Mesenteric fat pad (tissue), 1 donor: ENCODE data around the gene NMS. TPM values are rescaled to one million over a fixed set of nuclear protein-coding genes. Genes with fewer than 3 reads are reported as not detected.

Experiments
- DNase-seq: peaks from one replicate; pipeline ENCODE4 v3.0.0-alpha.2; 2020; ENCODE audit warnings: low spot score
- total RNA-seq: library from RNA; stranded (reverse); fragmentation: NEBNext Ultra II Directional; extraction: Animal tissue kit (Norgen Biotek cat#: 25700); gene quantifications from one replicate; pipeline ENCODE4 v1.2.1, GENCODE V29; 2021
- donor health status: DM: yes; HTN: yes; CAD: no.

The NMS gene
- total RNA-seq, 1 donor from 2014 or later: not detected

DNA sequence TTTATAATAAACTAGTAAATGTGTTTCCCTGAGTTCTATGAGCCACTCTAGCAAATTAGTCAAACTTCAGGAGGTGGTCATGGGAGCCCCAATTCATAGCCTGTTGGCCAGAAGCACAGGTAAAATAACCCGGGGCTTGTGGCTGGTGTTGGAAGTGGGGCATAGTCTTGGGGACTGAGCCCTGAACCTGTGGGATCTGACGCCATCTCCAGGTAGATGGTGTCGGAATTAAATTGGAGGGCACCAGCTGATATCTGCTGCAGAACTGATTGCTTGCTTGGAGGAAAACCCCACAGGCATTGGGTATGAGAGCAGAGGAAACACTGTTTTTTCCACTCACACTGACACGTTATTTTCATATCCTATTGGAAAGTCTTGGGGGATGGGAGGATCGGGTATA is 14.1 kb downstream of the NMS start:
- DNase-seq: no peak

DNA sequence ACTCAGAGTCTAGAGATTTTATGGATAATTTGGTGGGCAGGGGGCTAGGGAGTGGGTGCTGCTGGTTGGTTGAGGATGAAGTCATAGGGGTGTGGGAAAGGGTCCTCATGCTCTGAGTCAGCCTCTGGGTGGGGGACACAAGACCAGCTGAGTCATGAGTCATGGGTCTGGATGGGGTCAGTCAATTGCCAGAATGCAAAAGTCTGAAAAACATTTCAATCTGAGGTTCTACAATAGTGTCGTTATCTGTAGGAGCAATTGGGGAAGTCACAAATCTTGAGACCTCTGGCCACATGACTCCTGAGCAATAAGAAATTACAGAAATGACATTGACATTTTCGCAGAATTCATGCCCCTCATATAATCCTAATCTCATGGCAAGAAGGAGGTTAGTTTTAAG is 15.1 kb downstream of the NMS start:
- DNase-seq: no peak

DNA sequence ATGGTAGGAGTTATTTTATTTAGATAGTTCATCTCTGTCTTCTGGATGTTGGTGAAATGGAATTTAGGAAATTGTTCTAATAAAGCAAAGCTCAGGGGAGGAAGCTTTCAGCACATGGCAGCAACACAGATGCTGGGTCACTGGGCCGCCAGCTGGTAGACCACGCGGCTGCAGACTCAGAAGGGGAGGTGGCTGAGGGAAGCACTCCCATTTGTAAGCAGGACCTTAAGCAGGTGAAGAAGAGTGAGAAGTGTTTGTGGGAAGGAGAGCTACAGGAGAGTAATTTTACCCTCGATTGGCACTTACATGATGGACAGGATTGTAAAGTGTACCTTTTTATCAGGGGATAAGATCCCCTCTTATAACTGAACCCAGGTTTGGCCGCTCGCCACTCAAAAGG is 24.4 kb downstream of the NMS start:
- DNase-seq: no peak

DNA sequence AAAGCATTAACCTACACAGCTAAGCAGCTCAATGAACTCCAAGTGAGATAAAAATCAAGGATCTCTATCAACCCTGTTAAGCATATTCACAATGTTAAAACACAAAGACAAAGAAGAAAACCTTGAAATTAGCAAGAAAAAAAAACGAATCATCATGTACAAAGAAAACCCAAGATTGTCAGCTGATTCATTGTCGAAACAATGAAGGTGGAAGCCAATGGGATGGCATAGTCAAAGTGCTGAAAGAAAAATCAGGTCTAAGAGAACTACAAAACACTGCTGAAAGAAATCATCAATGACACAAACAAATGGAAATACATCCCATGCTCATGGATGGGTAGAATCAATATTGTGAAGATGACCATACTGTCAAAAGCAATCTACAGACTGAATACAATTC is 32.5 kb downstream of the NMS start:
- no peak for DNase-seq

DNA sequence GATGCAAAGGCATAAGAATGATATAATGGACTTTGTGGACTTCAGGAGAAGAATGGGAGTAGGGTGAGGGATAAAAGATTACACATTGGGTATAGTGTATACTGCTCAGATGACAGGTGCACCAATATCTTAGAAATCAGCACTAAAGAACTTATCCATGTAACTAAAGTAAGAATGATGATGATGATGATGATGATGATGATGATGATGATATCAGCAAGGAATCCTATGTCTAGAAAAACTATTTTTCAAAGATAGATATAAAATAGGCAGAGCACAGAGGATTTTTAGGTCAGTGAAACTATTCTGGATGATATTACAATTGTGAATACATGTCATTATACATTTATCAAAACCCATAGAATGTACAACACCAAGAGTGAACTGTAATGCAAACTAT is 34.3 kb downstream of the NMS start:
- DNase-seq: no peak

DNA sequence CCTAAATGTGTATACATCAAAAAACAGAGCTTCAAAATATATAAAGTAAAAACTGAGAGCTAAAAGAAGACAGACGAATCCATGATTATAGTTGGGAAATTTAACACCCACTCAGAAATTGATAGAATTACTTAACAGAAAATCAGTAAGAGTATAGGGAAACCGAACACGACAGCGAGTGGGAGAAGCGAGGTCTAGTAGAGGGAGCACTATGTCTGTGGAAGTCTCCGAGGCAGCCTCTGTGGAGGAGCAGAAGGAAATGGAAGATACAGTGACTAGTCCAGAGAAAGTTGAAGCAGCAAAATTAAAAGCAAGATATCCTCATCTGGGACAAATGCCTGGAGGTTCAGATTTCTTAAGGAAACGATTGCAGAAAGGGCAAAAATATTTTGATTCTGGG is 38.8 kb downstream of the NMS start:
- DNase-seq: no peak

DNA sequence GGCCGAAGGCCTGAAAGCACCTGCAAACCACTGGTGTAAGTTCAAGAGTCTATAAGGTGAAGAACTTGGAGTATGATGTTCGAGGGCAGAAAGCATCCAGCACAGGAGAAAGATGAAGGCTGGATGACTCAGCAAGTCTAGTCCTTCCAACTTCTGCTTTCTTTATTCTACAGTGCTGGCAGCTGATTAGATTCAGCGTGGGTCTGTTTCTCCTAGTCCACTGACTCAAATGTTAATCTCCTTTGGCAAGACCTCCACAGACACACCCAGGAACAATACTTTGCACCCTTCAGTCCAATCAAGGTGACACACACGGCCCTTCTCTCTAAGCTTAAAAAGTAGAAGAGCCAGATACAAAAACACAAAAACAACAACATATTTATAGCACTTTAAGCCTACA is 43.4 kb downstream of the NMS start:
- DNase-seq: no peak

DNA sequence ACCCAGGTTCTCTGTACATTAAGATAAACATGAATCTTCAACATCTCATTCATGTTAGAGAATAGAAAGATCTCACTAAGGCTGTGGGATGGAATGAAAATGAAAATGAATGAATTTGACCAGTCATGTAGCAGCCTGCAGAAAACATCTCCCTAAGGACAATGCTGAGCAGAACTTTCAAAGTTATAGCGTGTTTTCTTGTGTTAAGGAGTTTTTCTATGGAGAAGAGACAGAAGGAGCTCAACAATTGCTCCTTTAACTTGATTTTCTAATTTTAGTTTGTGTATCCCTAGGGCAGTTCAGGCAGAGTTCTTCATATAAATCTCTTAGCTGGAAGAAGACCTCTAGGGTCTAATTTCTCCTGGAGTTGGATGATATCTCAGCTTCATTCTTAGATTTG is 47.3 kb downstream of the NMS start:
- no peak for DNase-seq

DNA sequence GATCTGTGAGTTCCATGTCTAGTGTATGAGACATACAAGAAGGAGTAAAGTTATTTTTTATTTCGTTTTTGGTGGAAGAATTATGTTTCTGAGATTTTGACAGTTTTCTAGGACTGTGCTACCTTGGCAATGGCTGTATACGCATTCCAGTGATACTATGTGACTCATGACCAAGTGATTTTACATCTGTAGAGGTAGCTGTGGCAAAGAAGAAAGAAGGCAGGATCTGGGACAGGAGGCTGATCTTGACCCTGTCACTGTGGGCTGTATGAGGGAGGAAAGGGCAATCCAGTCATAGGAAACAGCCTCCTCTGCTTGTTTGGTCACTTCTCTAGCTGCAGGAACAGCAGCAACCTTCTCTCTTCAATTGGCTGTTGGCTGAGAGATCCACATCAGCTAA is 48.5 kb downstream of the NMS start:
- DNase-seq: no peak

DNA sequence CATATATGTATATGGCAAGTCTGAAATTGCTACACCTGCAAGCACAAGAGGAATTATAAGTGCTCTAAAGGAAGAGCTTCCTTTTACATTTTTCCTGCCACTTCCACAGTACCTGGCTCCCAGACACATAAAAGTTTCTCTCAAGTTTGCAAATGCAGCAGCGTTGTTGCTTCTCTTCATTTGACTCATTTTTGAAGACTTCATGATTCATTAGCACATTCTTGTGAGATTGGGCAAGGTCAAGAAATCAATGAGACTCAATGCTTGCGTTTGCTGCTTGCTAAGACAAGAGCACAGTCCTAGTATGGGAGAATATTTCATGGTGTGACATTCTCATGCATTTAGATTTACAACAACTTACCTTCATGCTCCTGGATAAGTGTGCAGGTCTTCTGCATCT is 49.9 kb downstream of the NMS start:
- DNase-seq: no peak

DNA sequence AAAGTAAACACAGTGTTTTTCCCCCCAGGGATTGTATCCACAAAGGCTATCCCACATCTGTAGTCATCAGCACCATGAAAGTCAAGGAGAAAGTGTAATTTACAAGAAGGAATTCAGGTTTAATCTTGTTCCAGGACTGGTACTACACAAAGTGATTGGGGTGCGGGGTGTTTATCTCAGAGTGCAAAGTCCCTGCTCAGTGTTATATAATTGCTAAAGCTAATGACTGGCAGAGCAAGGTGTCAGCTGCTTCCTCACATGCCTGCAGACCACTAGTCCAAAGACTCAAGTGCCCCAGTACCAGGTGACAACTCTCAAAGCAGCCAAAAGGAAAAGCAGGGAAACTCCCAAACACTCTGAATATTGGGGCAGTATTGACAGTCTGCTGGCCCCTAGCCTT is 52.1 kb downstream of the NMS start:
- no peak for DNase-seq

DNA sequence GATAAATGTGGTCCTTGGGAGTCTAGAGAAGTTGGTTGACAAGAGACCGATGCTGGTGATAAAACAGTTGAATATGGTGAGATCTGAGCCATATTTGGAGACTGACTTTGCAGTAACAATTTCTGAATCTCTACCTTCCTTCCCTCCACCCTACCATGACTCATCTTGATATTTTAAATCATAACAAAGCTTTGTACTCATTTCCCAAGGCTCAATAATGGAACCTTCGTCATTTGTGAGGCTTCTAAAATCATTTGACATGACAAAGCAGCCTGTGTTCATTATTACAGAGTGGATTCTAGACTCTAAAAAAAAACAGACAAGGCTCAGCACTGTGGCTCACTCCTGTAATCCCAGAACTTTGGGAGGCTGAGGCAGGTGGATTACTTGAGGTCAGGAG is 54.0 kb downstream of the NMS start:
- DNase-seq: no peak

DNA sequence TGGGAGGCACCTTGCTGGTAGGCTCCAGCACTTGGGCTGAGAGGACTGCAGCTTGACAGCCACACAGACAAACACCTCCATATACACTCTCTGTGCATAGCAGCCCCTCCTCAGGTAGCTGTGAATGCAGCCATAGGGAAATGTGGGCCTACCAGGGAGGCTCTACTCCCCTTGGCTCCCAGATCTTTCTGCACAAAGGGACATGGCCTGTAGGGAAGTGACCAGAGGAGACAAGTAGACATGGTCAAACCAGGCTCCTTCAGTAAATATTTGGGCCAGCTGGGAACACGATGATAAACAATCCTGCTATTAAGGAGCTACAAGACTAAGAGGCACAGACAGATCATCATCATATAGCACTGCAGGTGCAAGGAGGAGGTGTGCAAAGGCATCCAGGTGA is 56.6 kb downstream of the NMS start:
- DNase-seq: no peak

DNA sequence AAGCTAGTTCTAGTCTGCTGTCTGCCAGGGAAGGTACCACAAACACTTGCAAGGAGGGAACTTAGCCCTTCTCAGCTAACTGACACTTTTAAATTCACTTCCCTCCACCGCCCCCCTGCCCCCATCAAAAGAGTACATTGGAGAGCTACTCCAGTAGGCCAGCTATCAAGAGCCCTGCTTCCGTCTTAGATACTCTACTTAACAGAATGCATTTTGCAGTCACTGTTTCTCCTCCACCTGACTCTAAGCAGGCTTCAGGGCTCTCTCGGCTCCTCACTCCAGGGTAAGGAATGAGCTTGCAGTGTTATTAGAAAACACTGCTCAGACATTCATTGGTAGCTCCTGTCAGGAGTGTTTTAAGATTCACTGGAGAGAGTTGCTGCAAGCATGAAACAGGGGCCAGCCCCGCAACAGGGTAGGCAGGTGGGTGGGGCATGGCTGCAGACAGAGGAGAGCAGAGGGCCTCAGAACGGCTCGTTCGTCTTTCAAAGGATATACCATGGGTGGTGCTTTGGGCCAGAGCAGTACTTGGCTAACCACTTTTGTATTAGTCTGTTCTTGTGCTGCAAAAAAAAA is 57.2 kb downstream of the NMS start:
- no peak for DNase-seq

DNA sequence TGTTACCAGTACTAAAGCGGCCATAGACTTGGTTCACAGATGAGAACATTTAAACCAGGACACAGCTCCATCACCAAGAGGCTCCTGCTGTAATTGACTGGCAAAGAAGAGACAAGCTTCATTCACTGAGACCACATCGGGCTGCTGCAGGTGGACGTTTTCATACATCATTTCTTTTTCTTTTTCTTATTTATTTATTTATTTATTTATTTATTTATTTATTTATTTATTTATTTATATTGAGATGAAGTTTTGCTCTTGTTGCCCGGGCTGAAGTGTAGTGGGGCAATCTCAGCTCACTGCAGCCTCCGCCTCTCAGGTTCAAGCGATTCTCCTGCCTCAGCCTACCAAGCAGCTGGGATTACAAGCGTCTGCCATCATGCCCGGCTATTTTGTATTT is 58.9 kb downstream of the NMS start:
- DNase-seq: no peak

DNA sequence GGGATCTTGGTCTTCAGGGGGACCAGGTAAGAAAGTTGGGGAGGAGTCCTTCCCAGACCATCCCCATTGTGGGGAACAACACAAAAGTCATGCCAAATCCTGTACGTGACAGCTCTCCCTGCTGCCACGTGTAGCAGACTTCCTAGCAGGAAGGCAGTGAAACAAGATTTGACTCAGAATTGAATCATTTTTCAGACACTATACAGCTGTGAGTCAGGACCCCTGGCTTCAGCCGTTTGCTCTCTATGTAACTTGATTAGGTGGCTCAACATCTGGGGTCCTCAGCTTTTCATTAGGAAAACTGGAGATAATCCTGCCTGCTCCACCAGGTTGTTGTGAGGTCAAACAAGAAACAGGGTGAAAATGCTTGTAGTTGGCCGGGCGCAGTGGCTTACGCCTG is 59.6 kb downstream of the NMS start:
- DNase-seq: no peak

Other genes starting within 250 kb of the NMS start
- 5.9 TPM for gene LONRF2, start 148.0 kb upstream of the NMS start, total RNA-seq
- 4.1 TPM for gene CHST10, start 52.8 kb upstream of the NMS start, total RNA-seq
- gene PDCL3, start 92.5 kb downstream of the NMS start, total RNA-seq: 21.6 TPM